Sigmoid colon (tissue), 7 donors: ENCODE results near the gene EIF4E2. TPM values are rescaled to one million over a fixed set of nuclear protein-coding genes. Genes with fewer than 3 reads are reported as not detected.

Experiments
- DNase-seq: peaks from one replicate; pipeline ENCODE4 v3.0.0-alpha.2; 2019
- H3K27ac ChIP-seq, 4 donors: fragments of 200-600 bp; sonication (generic); one replicate each; pipeline ENCODE4 v1.5.1; 2016 to 2019; ENCODE audit warnings: mild to moderate bottlenecking in 1 of 4
- H3K27me3 ChIP-seq, 3 donors: fragments of 200-600 bp; sonication (generic); one replicate each; pipeline ENCODE4 v1.5.1; 2019; ENCODE audit warnings: mild to moderate bottlenecking in 1 of 3
- H3K36me3 ChIP-seq, 4 donors: fragments of 200-600 bp; sonication (generic); one replicate each; pipeline ENCODE4 v1.5.1; 2016 to 2019
- H3K4me1 ChIP-seq, 4 donors: fragments of 200-600 bp; sonication (generic); one replicate each; pipeline ENCODE4 v1.5.1; 2017 to 2019
- H3K4me3 ChIP-seq, 4 donors: fragments of 200-600 bp; sonication (generic); one replicate each; pipeline ENCODE4 v1.5.1; 2017 to 2019; ENCODE audit warnings: mild to moderate bottlenecking in 2 of 4, moderate library complexity in 1 of 4
- H3K9me3 ChIP-seq, 4 donors: fragments of 200-600 bp in 3 of 4; sonication (generic) in 3 of 4; one replicate each; pipeline versions ENCODE4 v1.5.1 to v1.6.1; 2013 to 2019
- EP300 ChIP-seq, 4 donors: sonication (generic); formaldehyde crosslinking; IDR thresholded peaks; one replicate each; pipeline ENCODE4 v1.6.1; 2017; ENCODE audit warnings: antibody characterized with exemption in 4 of 4
- POLR2A ChIP-seq, 2 donors: fragments of 450-650 bp; IDR thresholded peaks; one replicate each; pipeline ENCODE4 v1.6.1; 2016; ENCODE audit warnings: antibody characterized with exemption in 2 of 2, mild to moderate bottlenecking in 2 of 2, moderate library complexity in 2 of 2
- POLR2AphosphoS5 ChIP-seq, 4 donors: sonication (generic); formaldehyde crosslinking; IDR thresholded peaks; one replicate each; pipeline ENCODE4 v1.6.1; 2017; ENCODE audit warnings: antibody characterized with exemption in 4 of 4
- WGBS, 2 donors: extraction: QIAGEN DNeasy Blood & Tissue Kit; methylation state at CpG; one replicate each; pipeline ENCODE4 v1.1.7; 2013; 5-methylcytosine and 5-hydroxymethylcytosine counted together
- intact Hi-C: fragments of 100-400 bp; cut with DNase I; formaldehyde crosslinking; loops from one replicate; pipeline ENCODE4 v1.15.1; 2023
- polyA plus RNA-seq, 3 donors: library from polyadenylated mRNA; stranded (reverse); fragments of 200-250 nt; gene quantifications; one replicate each; pipeline ENCODE4 v1.2.3, GENCODE V29; 2013
- total RNA-seq, 4 donors: library from RNA; depleted of rRNA; stranded (reverse); fragments of >200 nt; gene quantifications; one replicate each; pipeline ENCODE4 v1.1.0, GENCODE V29; 2016
- TF ChIP-seq, protein P1 (sequence below), 4 experiments: fragments of 450-650 bp in 3 of 4; fragments of 200-600 bp in 1 of 4; IDR thresholded peaks; one replicate each; pipeline ENCODE4 v1.5.1; 2016 to 2019; ENCODE audit warnings: antibody characterized with exemption in 4 of 4, mild to moderate bottlenecking in 3 of 4, moderate library complexity in 2 of 4
- donor health status: healthy with polysubstance abuse.
- donor health status: Bipolar disorder and iron deficiency.
- donor health status: healthy.

Gene EIF4E2
- total and polyA plus RNA-seq, 7 donors = 42.5 to 131 (median 55.1) TPM

GRCh38 chr2:232574674-232575403 lies 24.4 kb downstream of the EIF4E2 start:
- Histone ChIP-seq H3K4me3 (no peak overlapping the region), H3K36me3 (peaks cover under 1 to 78% (median 16%) of the 10 kb centered on the region in 4 donors), H3K4me1 (no peaks in the 10 kb centered on the region), H3K27me3 (no peaks in the 10 kb centered on the region), H3K9me3 (no peaks in the 10 kb centered on the region), H3K27ac (no peak overlapping the region)
- intact Hi-C loops = no loop called here
- DNase-seq = no peak
- 33 to 79% methylated on average over 5 of the region's 5 CpGs for WGBS, 2 donors
- TF ChIP-seq POLR2A (IDR thresholded peaks at IDR 0.05) = no peak
- no peak for TF ChIP-seq EP300 (IDR thresholded peaks at IDR 0.05)
- TF ChIP-seq, protein P1, sequence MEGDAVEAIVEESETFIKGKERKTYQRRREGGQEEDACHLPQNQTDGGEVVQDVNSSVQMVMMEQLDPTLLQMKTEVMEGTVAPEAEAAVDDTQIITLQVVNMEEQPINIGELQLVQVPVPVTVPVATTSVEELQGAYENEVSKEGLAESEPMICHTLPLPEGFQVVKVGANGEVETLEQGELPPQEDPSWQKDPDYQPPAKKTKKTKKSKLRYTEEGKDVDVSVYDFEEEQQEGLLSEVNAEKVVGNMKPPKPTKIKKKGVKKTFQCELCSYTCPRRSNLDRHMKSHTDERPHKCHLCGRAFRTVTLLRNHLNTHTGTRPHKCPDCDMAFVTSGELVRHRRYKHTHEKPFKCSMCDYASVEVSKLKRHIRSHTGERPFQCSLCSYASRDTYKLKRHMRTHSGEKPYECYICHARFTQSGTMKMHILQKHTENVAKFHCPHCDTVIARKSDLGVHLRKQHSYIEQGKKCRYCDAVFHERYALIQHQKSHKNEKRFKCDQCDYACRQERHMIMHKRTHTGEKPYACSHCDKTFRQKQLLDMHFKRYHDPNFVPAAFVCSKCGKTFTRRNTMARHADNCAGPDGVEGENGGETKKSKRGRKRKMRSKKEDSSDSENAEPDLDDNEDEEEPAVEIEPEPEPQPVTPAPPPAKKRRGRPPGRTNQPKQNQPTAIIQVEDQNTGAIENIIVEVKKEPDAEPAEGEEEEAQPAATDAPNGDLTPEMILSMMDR (IDR thresholded peaks at IDR 0.05) = no peak
- no peak for TF ChIP-seq POLR2AphosphoS5 (IDR thresholded peaks at IDR 0.05)

- DNase-seq = no peak
- Histone ChIP-seq H3K4me1 (no peaks in the 10 kb centered on the region), H3K4me3 (no peak overlapping the region), H3K27ac (no peak overlapping the region), H3K36me3 (peaks cover 0 to 74% (median 12%) of the 10 kb centered on the region in 4 donors), H3K9me3 (no peaks in the 10 kb centered on the region), H3K27me3 (no peaks in the 10 kb centered on the region)
- TF ChIP-seq EP300 (IDR thresholded peaks at IDR 0.05) (no peak), POLR2A (IDR thresholded peaks at IDR 0.05) (no peak), POLR2AphosphoS5 (IDR thresholded peaks at IDR 0.05) (no peak)
- TF ChIP-seq, protein P1 (IDR thresholded peaks at IDR 0.05) = no peak
- intact Hi-C loops = no loop called here
- WGBS, 2 donors = 44 to 89% methylated on average over 1 of the region's 1 CpG
Measured at GRCh38 chr2:232575404-232575746, 24.9 kb downstream of the EIF4E2 start.

DNA sequence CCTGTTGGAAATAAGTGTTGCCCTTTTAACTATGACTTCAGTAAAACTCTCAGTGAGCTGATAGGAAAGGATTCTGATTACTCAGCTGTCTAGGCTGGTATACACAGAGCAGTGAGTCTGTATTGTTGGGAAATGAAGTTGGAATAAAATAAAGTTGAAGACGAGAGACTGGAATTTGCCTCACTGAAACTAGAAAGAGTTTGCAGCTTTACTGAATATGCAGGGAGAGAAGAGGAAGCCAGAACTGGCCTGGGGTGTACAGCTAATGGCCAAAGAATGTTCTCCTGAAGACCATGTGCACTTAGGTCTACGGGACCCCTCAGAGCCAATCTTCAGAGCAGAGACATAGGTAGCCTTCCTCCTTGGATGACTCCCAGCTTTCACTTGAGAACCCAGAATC lies 26.5 kb downstream of the EIF4E2 start:
- peaks cover 10 to 74% (median 13%) of the 10 kb centered on the region in 4 donors for H3K36me3 ChIP-seq
- no peak overlapping the region for H3K27ac ChIP-seq

GRCh38 chr2:232577841-232578240 lies 27.4 kb downstream of the EIF4E2 start:
- intact Hi-C loops = no loop called here
- Histone ChIP-seq H3K9me3 (no peaks in the 10 kb centered on the region), H3K27ac (no peak overlapping the region), H3K4me1 (no peaks in the 10 kb centered on the region), H3K27me3 (no peaks in the 10 kb centered on the region), H3K4me3 (no peak overlapping the region), H3K36me3 (peaks cover 10 to 74% (median 13%) of the 10 kb centered on the region in 4 donors)
- DNase-seq = no peak
- 86 to 94% methylated on average over 2 of the region's 2 CpGs for WGBS, 2 donors
- TF ChIP-seq EP300 (IDR thresholded peaks at IDR 0.05) = no peak
- no peak for TF ChIP-seq POLR2A (IDR thresholded peaks at IDR 0.05)
- TF ChIP-seq, protein P1 (IDR thresholded peaks at IDR 0.05) = no peak
- TF ChIP-seq POLR2AphosphoS5 (IDR thresholded peaks at IDR 0.05) = no peak

More for the DNA sequence above, 26.5 kb downstream of the EIF4E2 start:
- no peak for DNase-seq
- TF ChIP-seq, protein P1 (IDR thresholded peaks at IDR 0.05) = no peak
- H3K4me1 ChIP-seq = no peaks in the 10 kb centered on the region
- intact Hi-C loops = no loop called here
- no peaks in the 10 kb centered on the region for H3K9me3 ChIP-seq
- H3K27me3 ChIP-seq = no peaks in the 10 kb centered on the region
- 73 to 91% methylated on average over 2 of the region's 2 CpGs for WGBS, 2 donors
- no peak overlapping the region for H3K4me3 ChIP-seq

- Histone ChIP-seq H3K4me1 (no peaks in the 10 kb centered on the region), H3K4me3 (no peak overlapping the region), H3K27ac (no peak overlapping the region), H3K36me3 (peaks cover 6 to 72% (median 12%) of the 10 kb centered on the region in 4 donors), H3K27me3 (no peaks in the 10 kb centered on the region), H3K9me3 (no peaks in the 10 kb centered on the region)
- intact Hi-C loops = no loop called here
- DNase-seq = no peak
- 69 to 86% methylated on average over 2 of the region's 2 CpGs for WGBS, 2 donors
- TF ChIP-seq EP300 (IDR thresholded peaks at IDR 0.05) = no peak
- TF ChIP-seq POLR2AphosphoS5 (IDR thresholded peaks at IDR 0.05) = no peak
- no peak for TF ChIP-seq POLR2A (IDR thresholded peaks at IDR 0.05)
- TF ChIP-seq, protein P1 (IDR thresholded peaks at IDR 0.05) = no peak
Measured at GRCh38 chr2:232578626-232579025, 28.1 kb downstream of the EIF4E2 start.
